Loucy (cell line): ENCODE measurements around the gene LBH.

Source experiments
- EZH2phosphoT487 ChIP-seq: fragments of 200-600 bp; IDR thresholded peaks from 2 replicates; pipeline ENCODE4 v1.6.1; 2018; ENCODE audit warnings: antibody characterized with exemption, mild to moderate bottlenecking, moderate library complexity, borderline replicate concordance
- TF ChIP-seq, protein P1 (sequence below): fragments of 200-600 bp; sonication (generic); conservative IDR thresholded peaks from 2 replicates; pipeline ENCODE4 v1.5.1; 2014; ENCODE audit warnings: mild to moderate bottlenecking, antibody characterized with exemption, low read length

DNA sequence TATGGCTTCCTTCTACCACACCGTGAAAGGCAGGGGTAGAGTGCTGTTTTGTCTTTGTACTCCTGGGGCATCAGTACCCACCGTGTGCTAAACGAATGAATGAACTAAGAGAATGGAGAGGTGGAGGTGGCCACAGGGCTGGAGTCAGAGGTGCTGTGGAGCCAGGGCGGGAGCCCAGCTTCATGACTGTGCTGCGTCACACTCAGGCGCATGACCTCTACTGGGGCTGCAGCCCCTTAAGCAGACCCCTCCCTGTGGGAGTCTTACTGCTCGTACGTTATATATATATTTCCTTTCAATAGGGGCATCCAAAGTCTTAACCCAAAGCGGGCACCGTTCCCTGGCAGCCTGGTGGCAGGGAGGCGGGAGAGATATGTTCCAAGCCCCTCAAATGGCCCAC lies 18.0 kb upstream of the LBH start:
- TF ChIP-seq, protein P1, sequence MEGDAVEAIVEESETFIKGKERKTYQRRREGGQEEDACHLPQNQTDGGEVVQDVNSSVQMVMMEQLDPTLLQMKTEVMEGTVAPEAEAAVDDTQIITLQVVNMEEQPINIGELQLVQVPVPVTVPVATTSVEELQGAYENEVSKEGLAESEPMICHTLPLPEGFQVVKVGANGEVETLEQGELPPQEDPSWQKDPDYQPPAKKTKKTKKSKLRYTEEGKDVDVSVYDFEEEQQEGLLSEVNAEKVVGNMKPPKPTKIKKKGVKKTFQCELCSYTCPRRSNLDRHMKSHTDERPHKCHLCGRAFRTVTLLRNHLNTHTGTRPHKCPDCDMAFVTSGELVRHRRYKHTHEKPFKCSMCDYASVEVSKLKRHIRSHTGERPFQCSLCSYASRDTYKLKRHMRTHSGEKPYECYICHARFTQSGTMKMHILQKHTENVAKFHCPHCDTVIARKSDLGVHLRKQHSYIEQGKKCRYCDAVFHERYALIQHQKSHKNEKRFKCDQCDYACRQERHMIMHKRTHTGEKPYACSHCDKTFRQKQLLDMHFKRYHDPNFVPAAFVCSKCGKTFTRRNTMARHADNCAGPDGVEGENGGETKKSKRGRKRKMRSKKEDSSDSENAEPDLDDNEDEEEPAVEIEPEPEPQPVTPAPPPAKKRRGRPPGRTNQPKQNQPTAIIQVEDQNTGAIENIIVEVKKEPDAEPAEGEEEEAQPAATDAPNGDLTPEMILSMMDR: no peak
- TF ChIP-seq EZH2phosphoT487: no peak
